Renal cortical epithelial cell (primary cell): Measurements from ENCODE around the gene FOXK2. TPM values are rescaled to one million over a fixed set of nuclear protein-coding genes. Genes with fewer than 3 reads are reported as not detected.

Experiments used
- DNase-seq: peaks from one replicate; pipeline ENCODE4 v3.0.0-alpha.2; 2011; ENCODE audit warnings: low read depth
- total RNA-seq: library from RNA; depleted of rRNA; stranded (reverse); fragments of >200 nt; gene quantifications from 2 replicates; pipeline ENCODE4 v1.2.3, GENCODE V29; 2014

FOXK2 gene
- total RNA-seq, 1 donor from 2014 or later = 35.5 TPM

DNA sequence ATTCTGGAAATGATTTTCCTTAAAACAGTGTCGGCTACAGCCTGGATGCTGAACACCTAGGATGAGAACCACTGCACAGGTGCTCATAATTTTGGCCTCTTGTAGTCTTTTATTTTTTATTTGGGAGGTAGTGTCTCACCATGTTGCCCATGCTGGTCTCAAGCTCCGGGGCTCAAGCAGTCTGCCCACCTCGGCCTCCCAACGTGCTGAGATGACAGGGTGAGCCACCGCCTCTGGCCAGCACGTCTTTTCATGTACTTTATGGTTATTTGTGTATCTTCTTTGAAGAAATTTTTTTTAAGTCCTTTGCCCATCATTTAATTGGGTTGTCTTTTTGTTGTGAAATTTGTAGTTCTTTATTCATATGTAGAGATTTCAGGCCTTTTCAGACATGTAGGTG lies 70.7 kb downstream of the FOXK2 start:
- DNase-seq = no peak

DNA sequence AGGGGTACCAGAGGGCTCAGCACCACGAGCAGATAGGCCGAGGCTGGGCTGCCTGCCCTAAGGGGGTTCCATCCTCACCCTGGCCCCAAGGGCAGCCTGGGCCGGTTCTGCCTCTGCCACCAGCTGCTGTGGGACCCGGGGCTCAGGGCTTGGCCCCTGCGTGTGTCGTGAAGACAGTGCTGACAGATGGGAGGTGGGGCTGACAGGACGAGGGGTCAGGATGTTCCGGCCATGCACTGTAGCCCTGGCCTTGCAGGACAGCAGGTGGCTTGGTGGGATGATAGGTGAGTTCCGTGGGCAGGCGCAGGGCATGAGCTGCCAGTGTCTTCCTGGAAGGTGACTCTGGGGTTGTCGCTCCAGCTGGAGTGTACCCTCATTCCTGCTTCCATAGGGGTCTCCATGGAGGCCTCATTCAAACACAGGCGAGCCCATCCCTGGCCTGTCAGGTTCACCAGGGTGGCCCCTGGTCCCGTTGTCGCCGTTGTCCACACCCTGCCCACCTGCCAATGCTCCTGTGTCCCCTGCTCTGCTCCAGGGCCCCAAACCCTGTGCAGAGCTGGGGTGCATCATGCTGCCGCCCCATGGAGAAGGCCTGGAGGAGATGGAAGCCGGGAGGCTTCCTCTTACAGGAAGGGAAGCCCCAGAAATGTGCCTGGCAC lies 71.5 kb downstream of the FOXK2 start:
- no peak for DNase-seq

DNA sequence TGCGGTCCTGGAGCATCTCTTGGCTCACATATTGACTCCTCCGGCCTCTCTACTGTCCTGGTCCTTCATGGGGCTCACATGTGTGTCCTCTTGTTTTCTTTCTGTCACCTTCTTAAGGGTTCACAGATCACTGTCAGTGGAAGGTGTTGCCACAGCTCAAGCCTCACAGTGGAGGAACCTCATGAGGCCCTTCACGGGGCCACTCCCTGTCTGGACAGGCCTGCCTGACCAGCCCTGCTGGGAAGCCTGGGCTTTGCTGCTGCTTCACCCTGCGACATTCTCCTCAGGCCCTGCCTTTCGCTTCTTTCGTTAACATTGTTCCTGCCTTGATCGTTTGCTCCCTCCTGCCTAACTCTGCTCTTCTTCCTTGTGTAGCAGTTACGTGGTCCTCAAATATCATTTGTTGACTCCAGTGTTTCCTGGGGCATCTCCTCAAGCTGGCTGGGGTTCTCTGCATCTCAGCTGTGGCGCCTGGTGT lies 72.8 kb downstream of the FOXK2 start:
- DNase-seq = no peak

DNA sequence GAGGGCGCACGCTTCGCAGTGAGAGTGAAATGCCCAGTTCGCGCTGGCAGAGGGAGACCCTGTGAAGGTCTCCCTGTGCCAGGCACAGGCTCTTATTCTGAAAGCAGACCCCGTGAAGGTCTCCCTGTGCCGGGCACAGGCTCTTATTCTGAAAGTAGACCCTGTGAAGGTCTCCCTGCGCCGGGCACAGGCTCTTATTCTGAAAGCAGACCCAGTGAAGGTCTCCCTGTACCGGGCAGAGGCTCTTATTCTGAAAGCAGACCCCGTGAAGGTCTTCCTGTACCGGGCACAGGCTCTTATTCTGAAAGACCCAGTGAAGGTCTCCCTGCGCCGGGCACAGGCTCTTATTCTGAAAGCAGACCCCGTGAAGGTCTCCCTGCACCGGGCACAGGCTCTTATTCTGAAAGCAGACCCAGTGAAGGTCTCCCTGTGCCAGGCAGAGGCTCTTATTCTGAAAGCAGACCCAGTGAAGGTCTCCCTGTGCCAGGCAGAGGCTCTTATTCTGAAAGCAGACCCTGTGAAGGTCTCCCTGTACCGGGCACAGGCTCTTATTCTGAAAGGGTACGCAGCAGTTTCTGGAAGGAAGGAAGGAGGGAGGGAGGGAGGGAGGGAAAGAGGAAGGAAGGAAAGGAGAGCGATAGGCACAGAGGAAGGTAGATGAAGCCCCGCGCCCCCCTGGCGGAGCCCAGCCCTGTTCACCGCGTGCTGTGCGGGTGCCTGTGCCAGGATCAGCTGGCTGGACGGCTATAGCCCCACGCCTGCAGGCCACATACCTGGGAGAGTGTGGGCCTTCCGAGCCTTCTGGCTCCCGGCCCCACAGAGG lies 73.4 kb downstream of the FOXK2 start:
- peak; percentile 88 for DNase-seq

DNA sequence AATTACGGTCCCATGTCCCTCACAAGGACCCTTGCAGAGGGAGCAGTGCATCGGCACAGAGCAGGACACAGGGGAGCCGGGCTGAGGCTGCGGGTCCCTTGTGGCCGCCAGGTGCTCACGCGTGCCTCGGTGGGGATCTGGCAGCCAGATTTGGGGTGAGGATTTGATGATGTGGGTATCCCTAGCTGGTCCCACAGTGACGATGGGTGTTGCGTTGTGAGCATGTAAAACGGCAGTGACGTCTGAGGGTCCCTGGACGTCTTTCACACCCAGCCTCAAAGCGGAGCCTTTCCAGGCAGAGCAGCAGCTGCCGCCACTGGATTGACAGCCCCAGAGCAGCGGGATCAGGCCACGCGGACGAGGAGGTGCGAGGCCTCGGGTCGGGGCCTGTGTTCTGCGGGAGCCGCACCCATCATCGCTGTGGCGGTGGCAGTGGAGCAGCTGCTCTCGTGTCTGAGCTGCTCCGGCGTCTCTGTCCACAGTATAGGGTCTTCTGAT lies 74.1 kb downstream of the FOXK2 start:
- no peak for DNase-seq

DNA sequence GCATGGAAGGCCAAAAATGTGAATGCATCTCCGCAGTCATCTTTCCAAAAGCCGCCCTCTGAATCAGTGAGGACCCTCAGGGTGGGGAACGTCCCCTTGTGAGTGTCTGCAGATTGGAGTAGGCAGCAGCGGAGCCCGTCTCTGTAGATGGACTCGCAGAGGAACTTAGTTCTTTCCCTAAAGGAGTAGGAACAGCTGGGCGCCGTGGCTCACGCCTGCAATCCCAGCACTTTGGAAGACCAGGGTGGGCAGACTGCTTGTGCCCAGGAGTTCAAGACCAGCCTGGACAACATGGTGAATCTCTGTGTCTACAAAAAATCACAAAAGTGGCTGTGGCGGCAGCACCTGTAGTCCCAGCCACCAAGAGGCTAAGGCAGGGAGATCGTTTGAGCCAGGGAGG lies 75.0 kb downstream of the FOXK2 start:
- DNase-seq = no peak

DNA sequence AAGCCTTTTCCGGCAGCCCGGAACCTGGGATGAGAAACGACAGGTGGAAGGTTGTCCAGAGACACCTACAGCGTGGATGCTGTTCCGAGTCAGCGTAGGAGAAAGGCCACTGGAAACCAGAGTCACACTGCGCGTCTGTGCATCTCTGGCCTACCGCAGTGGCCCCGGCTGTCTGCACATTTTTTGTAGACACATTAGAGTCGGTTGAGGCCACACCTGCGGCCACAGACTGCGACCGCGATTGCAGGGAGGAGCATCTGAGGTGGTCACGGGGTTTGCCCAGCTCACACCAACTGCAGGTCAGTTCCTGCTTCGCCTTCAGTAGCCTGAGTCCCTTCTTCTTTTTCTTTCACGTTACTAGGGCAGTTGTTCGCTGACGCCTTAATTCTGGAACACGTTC lies 76.4 kb downstream of the FOXK2 start:
- no peak for DNase-seq

DNA sequence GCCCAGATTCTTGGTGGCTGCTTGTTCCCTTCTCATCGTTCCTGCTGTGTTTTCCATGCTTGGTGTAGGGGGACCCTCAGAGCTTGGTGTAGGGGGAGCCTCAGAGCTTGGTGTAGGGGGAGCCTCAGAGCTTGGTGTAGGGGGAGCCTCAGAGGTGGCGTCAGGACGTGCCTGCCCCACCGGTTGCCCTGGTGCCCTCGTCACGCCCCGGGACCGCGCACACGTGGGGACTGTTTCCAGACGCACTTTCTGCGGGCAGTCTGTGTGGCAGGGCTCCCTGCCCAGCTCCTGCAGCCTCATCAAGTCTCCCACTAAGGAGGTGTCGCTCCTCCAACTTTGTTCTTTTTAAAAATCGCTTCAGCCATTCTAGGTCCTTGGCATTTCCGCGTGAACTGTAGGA lies 76.8 kb downstream of the FOXK2 start:
- DNase-seq = no peak

DNA sequence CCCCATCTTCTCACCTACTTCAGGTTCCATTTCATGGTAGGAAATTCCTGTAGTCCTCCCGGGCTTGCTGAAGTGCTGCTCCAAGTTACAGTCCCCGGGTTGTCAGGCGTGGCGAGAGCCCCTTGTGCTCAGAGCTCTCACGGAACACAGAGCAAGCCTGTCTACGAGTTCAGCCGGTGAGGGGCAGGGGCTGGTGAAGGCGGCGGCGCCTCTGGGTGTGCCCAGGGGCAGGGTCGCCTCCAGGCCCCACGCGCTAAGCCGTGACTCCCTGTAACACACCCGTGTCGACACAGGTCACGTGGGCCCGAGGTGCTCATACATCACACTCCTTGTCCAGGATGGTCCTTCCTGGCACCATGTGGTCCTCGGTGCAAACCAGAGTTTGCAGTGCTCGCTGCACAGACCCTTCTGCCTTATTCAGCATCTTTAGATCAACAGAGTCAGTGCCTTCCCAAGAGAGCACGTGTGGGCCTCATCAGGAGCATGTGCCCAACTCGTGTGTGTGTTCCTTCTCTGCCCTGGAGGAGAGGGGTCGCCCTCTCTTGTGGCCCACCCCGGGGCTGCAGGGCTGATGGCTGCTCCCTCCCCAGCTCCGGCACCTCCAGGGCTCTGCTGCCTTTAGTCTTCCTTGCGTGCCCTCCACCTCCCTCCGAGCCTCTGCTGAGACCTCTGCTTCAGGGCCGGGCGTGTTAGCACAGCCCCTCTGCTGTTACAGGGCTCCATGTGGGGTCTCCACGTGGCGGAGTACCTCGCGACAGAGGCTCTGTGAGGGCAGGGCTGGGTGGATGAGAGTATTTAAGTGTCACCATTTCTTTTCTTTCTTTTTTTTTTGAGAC lies 77.5 kb downstream of the FOXK2 start:
- DNase-seq = no peak

DNA sequence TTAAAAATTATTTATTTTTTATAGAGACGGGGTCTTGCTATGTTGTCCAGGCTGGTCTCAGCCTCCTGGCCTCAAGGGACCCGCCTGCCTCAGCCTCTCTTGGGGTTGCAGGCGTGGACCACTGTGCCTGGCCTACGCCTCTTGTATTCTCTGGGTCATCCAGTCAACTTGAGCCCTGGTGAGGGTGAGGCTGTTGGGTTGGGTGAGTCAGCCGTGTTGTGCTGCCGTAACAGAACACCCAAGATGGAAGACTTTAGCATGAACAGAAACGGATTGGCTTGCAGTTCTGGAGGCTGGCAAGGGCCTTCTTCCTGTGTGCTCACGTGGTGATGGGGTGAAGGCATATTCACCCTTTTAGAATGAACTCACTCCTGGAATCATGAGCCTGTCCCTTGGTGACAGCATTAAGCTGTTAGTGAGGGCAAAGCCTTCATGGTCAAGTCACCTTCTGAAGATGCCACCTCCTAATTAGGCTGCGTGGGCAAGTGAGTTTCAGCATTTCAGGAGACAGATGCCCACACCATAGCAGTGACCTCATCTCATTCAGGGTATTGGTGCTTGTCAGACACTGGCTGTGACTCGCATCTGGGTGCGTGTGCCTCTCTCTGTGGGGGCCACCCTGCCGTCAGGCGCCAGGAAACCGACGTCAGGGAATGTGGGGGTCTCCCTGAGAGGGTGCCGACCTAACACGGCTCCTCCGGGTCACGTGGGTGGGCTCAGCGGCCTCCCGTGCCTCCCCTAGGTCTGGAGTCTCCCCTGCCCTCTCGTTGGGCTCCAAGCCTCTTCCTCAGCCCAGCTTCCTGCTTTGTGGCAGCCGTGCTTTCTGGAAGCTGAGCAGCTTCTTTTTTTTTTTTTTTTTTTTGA lies 79.0 kb downstream of the FOXK2 start:
- DNase-seq = no peak

DNA sequence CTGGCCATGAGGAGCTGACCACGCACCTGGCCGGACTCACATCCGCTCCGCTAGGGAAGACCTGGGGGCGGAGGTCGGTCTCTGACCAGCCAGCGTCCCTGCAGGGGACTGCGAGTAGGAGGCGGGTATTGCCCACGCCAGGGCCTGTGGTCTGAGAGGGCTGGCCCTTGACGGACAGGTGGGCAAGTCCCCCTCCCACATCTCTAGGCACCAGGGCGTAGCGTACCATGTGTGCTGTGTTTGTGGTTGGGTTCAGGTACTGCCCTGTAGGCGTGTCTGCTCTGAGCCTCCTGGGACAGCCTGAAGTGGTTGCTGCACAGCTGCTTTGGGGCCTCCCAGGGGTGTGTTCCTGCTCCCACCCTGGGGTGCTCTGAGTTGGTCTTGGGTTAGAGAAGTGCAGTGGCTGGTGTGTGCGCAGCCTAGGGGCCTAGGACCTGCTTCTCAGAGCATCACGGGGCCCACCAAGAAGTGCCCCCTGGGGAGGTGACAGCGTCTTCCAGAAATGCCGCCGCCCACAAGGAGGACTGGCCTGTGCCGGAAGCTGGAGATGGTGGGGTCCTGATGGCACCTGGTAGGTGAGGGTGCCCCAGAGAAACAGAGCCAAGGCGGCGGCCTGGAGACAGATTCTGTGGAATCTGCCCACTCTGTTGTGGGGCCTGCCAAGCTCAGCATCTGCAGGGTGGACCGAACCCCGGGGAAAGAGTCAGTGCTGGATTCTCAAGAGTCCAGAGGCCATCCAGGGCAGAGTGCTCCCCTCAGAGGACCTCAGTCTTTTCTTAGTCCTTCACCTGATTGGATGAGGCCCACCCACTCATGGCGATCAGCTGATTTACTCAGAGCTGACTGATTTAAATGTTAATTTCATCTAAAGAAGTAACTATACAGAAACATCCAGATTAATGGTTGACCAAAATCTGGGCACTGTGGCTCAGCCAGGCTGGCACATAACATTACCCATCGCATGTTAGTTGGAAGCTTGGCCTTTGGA lies 80.4 kb downstream of the FOXK2 start:
- DNase-seq = no peak

DNA sequence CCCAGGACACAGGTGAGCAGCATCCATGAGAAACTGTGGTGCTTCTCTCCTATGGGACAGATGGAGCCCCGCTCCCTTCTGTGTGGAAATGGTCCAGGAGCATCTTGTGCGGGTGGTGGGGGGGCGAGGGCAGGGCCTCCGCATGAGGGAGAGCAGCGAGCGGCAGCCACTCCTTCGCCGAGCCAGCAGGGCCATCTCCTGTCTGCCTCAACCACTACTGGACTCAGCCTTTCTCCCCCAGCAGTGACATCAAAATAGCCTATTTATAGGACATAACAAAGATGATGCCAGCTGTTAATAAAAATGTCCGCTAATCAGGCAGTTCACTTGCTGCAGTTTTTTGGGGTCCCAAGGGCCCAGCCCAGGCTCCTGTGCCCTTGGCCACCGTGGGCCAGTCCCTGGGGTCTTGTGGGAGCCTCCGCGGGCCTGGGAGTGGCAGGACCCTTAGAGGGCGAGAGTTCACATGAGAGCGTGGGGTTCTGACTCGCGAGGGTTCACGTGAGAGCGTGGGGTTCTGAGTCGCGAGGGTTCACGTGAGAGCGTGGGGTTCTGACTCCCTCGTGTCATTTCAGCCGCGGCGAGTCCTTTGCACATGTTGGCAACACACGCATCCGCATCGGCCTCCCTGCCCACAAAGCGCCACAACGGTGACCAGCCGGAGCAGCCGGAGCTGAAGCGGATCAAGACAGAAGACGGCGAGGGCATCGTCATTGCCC lies 81.4 kb downstream of the FOXK2 start:
- no peak for DNase-seq

DNA sequence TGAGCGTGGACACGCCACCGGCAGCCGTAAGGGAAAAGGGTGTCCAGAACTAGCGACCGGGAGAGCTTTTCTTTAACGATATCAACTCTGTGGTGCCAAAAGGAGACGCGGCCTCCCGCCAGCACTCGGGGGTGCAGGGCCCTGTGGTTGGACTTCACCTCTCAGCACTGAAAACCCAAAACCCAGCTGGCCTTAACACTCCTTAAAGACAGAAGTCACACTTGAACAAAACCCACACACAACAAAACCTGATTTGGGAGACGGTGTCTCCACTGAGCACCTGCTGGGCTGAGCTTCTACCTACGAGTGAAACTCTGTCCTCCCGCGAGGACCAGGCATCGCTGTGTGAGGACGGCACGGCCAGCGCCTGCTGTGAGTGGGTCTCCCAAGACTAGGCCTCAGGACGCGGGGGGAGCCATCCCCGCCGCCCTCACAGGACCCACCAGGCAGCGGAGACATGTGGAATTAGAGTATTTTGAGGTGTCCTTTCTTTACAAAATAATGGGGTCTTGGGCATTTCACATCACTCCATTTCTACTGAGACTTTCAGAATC lies 82.0 kb downstream of the FOXK2 start:
- DNase-seq = no peak

DNA sequence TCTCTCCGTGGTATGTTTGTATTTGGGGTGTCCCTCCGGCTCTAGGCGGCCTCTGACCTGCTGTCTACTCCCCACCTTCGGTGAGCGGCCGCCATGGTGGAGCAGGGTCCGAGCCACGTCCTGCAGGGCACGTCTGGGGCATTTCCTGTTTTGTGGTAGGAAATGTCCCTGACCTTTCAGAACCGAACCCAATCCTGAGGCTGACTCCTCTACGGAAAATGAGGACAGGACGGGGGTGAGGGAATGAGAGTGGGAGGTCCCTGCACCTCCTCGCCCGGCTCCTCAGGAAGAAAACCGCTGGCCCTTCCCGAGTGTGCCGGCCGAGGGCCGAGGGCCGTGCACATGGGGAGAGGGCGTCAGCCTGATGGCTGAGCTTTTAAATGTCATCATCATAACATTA lies 83.0 kb downstream of the FOXK2 start:
- no peak for DNase-seq

DNA sequence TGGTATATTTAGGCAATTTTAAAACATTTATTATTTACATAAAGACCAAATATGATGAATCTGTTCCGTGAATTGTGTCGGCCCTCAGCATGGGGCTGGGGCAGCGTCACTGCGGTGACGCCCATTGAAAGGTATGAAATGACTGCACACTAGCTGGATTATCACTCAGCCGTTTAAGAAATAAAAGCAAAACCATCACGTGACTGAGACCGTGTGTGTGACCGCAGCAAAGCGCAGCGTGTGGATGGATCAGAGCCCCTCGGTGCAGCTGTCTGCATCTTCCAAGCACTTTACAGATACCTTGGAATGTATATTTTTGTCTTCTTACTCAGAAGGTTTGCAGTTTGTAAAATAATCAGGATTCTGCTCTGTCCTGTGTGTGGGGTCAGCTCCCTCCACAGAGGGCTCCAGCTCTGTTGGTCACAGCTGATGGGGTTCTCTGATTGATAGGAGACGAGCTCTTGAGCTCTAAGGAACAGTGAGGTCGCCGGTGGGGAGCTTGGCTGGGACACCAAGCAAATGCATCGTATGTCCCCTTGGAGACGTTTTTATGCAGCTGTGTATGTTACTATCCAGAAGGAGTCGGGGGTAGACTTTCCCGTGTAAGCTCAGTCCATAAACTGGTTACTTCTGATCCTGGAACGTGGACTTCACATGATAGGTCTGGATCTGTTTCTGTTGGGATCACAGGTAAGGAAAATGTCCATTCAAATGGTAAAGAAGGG lies 83.6 kb downstream of the FOXK2 start:
- DNase-seq = no peak

DNA sequence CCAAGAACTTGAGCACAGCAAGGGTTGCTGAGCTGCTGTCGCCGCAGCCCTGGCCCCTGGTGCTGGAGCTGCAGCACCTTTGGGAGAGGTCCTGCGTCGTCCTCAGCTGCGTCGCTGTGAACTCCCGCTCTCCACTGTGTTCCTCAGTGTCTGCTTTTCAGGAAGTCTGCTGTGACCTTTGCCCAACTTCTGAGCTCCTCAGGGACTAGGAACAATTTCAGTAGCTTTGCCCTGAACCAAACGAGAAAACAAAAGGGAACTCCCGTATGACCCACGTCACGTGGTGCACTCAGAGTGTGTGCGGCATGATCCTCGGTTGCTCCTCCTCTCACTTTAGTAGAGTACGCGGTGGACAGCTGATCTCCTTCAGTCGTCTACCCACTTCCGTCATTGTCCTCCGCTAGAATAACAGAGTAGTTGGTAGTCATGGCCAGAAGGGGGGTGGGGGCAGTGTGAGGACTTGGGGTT lies 84.5 kb downstream of the FOXK2 start:
- no peak for DNase-seq

DNA sequence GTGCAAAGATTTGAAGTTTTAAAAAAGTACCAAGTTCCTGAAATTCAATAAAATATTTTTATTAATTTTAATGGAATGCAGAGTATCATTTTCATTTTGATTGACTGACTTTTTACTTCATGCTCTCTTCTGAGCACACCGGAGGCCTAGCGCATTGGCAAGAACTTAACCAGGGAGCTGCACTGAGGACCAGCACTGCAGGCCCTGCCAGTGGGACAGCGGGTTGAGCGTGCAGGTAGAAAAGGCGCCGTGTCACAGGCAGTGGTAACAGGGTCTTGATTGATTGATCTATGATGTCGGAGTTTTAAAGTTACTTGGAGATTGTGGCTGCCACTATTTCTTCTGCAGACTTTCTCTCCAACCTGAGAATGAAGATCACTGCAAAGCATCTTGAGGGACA lies 85.0 kb downstream of the FOXK2 start:
- DNase-seq = no peak

DNA sequence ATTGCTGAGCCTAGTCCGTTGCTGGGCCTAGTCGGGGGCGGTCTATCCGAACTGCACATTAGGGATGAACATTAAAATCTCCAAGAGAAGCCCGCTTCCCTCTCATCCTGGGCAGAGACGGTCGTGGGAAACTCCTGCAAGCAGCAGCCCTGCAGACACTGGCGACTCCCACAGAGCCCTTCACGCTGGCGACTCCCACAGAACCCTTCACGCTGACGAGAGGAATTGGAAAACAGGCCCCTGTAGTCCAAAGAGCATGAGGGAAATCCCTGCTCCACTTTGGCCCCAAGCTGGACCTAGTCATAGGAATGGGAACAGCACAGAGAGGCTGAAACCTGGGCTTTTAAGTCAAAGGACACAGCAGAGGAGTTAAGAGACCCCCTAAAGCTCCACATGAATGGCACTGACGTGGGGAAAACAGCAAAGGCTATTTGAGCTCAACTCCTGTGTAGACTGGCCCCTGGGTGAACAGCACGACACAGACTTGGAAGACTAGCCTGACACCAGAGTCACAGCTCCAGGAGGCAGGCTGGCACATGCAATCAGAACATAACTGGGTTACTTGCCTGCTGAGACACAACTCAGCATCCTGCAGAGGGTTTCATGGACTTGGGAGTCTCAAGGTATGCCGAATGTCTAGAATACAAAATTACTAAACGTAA lies 86.5 kb downstream of the FOXK2 start:
- no peak for DNase-seq
